ENCODE data around the gene ZNF552. TPM values are rescaled to one million over a fixed set of nuclear protein-coding genes. Genes with fewer than 3 reads are reported as not detected.

Gene ZNF552
- 0.85 and 2.6 TPM in 2 replicates for total RNA-seq

GRCh38 chr19:57814505-57815246, at the start of gene ZNF552:
Gene ZNF552, minus strand, starts transcription at chr19:57814913. Its CDS starts 170 bp downstream, at chr19:57814743.

GRCh38 chr19:57849666-57850473, 35.2 kb upstream of the ZNF552 start, which contains the start of gene ZNF587:
Gene ZNF587, plus strand, starts transcription at chr19:57849859. Its CDS starts 180 bp downstream, at chr19:57850039.

GRCh38 chr19:57830071-57830602, 15.4 kb upstream of the ZNF552 start, which contains the start of gene ZNF587B:
Gene ZNF587B, plus strand, starts transcription at chr19:57830299. Its CDS starts 230 bp downstream, at chr19:57830529.

GRCh38 chr19:57769345-57770131, 45.2 kb downstream of the ZNF552 start, which contains the start of gene ZNF586:
Gene ZNF586, plus strand, starts transcription at chr19:57769676. Its CDS starts 167 bp downstream, at chr19:57769843.

Other genes with a start within 250 kb of the ZNF552 start
- gene ZNF416, start 236.0 kb downstream of the ZNF552 start, total RNA-seq: 5.5 and 6.6 TPM in 2 replicates
- gene ZIK1, start 230.8 kb downstream of the ZNF552 start, total RNA-seq: 7.2 and 8.1 TPM in 2 replicates
- 4.0 and 4.2 TPM in 2 replicates for gene ZNF530, start 215.0 kb downstream of the ZNF552 start, total RNA-seq
- 18.7 and 20.1 TPM in 2 replicates for gene ZNF134, start 200.7 kb downstream of the ZNF552 start, total RNA-seq
- gene ZNF211, start 181.7 kb downstream of the ZNF552 start, total RNA-seq: 6.0 and 7.7 TPM in 2 replicates
- not detected in 2 replicates for gene ZSCAN4, start 146.0 kb downstream of the ZNF552 start, total RNA-seq
- 5.8 and 14.0 TPM in 2 replicates for gene ZNF551, start 132.9 kb downstream of the ZNF552 start, total RNA-seq
- gene ZNF154, start 105.7 kb downstream of the ZNF552 start, total RNA-seq: 2.3 and 4.3 TPM in 2 replicates
- gene ZNF671, start 87.3 kb downstream of the ZNF552 start, total RNA-seq: 6.2 and 7.0 TPM in 2 replicates
- gene ZNF776, start 68.1 kb downstream of the ZNF552 start, total RNA-seq: 4.7 and 9.1 TPM in 2 replicates
- gene ZNF586, start 45.2 kb downstream of the ZNF552 start, total RNA-seq: 4.7 and 12.6 TPM in 2 replicates
- gene ZNF587B, start 15.4 kb upstream of the ZNF552 start, total RNA-seq: 7.9 and 10.6 TPM in 2 replicates
- gene ZNF587, start 34.9 kb upstream of the ZNF552 start, total RNA-seq: 9.0 and 15.4 TPM in 2 replicates
- gene ZNF814, start 74.1 kb upstream of the ZNF552 start, total RNA-seq: 2.9 and 7.7 TPM in 2 replicates
- gene ZNF417, start 101.7 kb upstream of the ZNF552 start, total RNA-seq: 6.9 and 7.8 TPM in 2 replicates
- gene ZNF418, start 120.5 kb upstream of the ZNF552 start, total RNA-seq: 2.9 and 3.3 TPM in 2 replicates
- gene ZNF256, start 132.8 kb upstream of the ZNF552 start, total RNA-seq: 2.6 and 3.8 TPM in 2 replicates
- gene C19orf18, start 159.6 kb upstream of the ZNF552 start, total RNA-seq: not detected in 2 replicates
- gene ZNF606, start 187.9 kb upstream of the ZNF552 start, total RNA-seq: 8.2 and 8.3 TPM in 2 replicates
- gene ZSCAN1, start 219.1 kb upstream of the ZNF552 start, total RNA-seq: not detected in 2 replicates
- gene ZNF135, start 244.4 kb upstream of the ZNF552 start, total RNA-seq: 3.3 and 3.4 TPM in 2 replicates

Measured in pericardium fibroblast (primary cell).